GM19438 (cell line): Measurements from ENCODE around the gene AHDC1.

Experiments used
- ATAC-seq: cut with Tn5 transposase; IDR thresholded peaks from one replicate; pipeline ENCODE4 v1.9.1; 2021; ENCODE audit warnings: low read depth; ENCODE audit not compliant: unreplicated experiment

Gene AHDC1

DNA sequence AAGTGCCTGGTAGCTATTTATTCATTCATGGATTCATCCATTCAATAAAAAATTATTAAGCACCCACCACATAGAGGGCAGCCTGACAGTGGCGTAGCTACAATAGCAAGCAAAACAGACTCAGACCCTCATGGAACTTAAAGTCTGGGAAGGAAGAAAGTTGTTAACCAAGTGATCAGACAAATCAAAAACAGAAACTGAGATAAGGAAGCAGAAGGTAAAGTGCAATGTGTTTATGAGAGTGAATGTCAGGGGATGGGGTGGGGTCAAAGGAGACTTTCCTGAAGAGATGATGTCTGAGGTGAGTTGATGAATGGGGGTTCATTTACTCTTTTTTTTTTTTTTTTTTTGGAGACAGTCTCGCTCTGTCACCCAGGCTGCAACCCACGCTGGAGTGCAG is 111.1 kb downstream of the AHDC1 start:
- ATAC-seq, result no peak

DNA sequence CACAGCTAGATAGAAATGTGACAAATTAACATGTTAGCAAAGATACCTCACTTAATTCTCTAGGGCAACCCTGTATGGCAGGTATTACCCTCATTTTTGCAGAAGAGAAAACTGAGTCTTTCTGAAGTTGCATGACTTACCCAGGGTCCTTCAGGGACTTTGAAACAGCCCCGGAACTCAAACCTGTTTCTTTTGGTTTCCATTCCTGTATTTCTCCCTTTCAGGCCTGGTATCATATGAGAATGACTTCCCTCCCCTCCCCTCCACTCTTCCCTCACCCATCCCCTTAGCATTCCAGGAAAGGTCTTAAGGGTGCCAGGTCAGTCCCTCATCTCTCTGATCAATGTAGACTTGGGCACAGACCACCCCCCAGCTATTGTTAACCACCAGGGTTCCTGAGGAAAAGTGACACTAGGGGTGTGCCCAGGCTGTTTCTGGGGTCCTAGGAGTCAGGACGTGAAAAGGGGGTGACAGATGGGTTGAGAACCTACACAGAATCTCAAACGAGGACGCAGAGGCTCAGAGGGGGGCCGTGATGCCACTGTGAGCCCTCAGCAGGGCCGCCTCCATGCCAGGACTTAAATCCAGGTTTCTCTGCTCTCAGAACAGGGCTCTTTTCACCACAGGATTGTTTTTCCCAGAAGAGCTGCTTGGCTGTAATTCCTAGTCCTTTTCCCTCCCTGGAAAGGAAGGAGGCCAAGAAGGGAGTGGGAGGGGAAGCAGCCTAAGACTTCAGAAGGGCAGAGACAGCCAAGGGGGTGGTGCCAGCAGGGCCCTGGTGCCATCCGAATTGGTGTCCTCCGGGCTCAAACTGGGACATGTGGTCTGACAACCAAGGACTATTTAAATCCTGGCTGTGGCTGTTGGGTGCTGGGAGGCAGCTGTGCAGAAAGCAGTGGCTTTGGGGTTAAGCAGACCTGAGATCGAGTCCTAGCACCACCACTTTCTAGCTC is 111.9 kb downstream of the AHDC1 start:
- no peak for ATAC-seq

DNA sequence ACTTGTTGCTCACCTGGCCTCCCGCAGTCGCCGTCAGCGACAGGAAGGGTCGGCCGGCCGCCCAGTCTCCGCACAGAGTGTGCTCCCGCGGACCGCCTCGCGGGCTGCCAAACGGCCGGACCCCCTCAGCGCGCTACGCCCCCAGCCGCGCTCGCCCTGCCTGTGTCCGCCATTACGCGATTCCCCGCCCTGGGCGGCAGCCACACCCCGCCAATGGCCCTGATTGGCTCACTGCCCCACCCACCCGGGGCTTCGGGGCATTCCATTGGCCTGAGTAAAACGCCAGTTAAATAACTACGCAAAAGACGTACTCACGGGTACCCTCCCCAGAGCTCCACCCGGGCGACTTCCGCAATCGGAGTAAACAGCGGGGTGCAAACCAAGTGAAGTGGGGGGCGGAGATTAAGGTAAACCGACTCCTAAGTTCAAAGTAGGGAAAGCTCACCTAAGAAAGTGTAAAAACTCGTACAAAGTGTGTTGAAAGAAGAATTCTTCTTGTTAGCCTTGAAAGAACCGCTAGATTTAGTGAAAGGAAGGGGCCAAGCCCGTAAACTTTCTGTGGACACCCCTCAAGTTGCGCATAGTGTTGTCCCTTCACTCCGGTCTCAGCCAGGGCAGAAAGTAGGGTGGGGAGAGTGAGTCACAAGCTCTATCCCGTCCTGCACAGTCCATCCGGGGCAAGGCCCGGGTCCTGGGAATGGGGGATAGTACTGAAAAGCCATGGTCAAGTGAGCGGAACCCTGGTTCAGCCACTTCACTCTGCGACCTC is 113.8 kb downstream of the AHDC1 start, which contains the start of gene WASF2:
TSS of gene WASF2 (minus strand) at position 195 of the 769 bp plus-strand sequence. CDS start 61,277 bp downstream, outside the sequence.
- peak; percentile 75 for ATAC-seq

DNA sequence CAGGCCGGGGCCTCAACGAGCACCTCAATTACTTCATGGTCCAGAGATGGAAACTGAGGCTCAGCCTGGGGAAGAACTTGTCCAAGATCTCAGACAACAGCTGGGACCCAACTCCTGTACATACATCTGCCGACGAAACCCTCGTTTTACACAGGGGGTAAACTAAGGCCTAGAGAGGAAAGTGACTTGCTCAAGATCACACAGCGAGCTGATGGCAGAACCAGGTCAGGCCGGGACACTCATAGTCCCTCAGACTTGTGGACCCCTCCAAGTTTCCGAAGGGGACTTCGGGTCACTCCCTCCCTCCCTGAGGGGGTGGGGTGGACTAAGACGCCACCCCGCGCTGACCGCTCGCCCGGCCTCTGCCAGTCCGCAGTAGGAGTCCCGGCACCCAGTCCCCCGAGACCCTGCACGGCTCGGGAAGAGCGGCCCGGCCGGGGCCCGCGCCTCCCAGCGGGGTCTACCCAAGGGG is 114.4 kb downstream of the AHDC1 start:
- ATAC-seq, result peak; percentile 14

DNA sequence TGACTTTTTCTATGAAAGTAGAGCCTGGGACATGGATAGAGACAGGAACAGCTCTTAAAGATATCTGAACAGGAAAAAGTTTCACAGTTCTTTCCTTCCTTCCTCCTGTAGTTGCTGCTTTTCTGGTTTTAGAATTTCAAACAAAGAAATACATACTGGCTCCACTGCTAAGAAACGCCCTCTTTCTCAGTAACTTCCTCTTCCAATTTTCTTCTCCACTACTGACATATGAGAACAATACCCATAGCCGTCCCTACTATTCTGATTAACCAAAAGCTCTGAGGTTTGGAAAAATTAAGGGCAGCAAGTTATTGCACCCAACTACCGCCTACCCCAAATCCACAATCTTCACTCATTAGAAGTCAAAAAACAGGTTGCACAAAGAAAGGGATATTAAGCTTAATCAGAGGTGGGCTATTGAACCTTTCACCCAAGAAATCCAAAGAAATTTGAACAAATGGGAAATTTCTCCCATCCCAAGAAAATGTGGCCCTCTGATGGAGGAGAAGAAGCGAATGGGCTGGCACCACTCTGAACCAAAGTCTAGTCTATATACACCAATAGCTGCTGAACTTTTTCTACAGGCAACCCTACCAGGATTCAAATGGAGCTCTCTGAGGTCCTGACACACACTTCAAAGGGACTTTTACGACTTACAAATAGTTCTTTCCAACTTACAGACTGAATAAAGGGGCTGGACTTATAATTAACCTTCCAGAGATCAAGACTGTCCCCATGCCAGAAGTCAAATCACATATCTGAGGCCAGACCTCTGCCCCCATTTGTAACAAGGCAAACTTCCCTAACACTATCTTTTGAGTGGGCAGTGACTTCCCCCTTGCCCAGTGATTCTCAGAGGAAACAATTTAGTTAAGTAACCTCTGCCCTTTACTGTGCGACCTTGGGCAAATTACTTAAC is 115.7 kb downstream of the AHDC1 start:
- no peak for ATAC-seq

DNA sequence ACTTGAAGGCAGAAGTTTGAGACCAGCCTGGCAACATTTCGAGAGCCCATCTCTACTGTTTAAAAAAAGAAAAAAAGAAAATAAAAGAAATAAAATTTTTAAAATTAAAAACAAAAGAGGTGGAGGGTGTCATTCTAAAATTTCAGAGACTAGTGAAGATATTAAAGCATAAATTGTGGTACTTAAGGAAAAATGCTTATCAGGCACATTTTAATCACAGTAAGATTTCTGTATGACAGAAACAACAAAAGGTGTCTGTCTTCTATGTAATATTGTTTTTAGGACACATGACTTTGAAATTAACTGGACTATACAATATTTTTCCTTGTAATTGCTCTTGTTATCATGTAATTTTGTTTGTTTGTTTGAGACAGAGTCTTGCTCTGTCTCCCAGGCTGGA is 118.6 kb downstream of the AHDC1 start:
- no peak for ATAC-seq
